Subcutaneous adipose tissue (tissue), 4 donors: ENCODE measurements around the gene PDLIM7. TPM values are rescaled to one million over a fixed set of nuclear protein-coding genes. Genes with fewer than 3 reads are reported as not detected.

Experiments used
- CTCF ChIP-seq: fragments of 450-650 bp; IDR thresholded peaks from one replicate; pipeline ENCODE4 v1.5.1; 2016; ENCODE audit warnings: low read depth, mild to moderate bottlenecking, control low read depth, antibody characterized with exemption, moderate library complexity
- total RNA-seq, 4 donors: library from RNA; depleted of rRNA; stranded (reverse); fragments of >200 nt; gene quantifications; one replicate each; pipeline ENCODE4 v1.1.0, GENCODE V29; 2016

The PDLIM7 gene
- total RNA-seq, 4 donors from 2014 or later = 11.2 to 43.1 (median 16.6) TPM

GRCh38 chr5:177503351-177504085 is 6.1 kb upstream of the PDLIM7 start:
- no peak for TF ChIP-seq CTCF

GRCh38 chr5:177502886-177503285 is 5.5 kb upstream of the PDLIM7 start:
- no peak for TF ChIP-seq CTCF

- TF ChIP-seq CTCF = no peak
Measured at GRCh38 chr5:177501874-177502678, 4.7 kb upstream of the PDLIM7 start.

GRCh38 chr5:177500685-177501522 is 3.5 kb upstream of the PDLIM7 start:
- TF ChIP-seq CTCF = no peak

- TF ChIP-seq CTCF = no peak
Measured at GRCh38 chr5:177499842-177500241, 2.4 kb upstream of the PDLIM7 start.

GRCh38 chr5:177498013-177498787 is 796 bp upstream of the PDLIM7 start:
- TF ChIP-seq CTCF = no peak
